ENCODE results near the gene BOLA2B. TPM values are rescaled to one million over a fixed set of nuclear protein-coding genes. Genes with fewer than 3 reads are reported as not detected.

The BOLA2B gene
- polyA plus RNA-seq, 3 donors from 2014 or later, result 141 to 239 (median 203) TPM

DNA sequence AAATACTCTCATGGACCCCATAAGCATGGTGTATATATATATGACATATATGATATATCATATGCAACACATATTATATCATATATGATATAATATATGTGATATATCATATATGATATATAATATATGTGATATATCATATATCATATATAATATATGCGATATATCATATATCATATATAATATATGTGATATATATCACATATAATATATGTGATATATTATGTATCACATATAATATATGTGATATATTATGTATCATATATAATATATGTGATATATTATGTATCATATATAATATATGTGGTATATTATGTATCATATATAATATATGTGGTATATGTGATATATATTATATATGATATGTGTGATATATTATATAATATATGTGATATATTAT, 48.5 kb downstream of the BOLA2B start:
- Mint-ChIP-seq H3K4me1 (peaks cover 8 to 11% of the 10 kb centered on the region in 2 donors), H3K27me3 (ENCODE audit: low read depth in 3 of 3) (peaks cover 0 to 4% (median 0%) of the 10 kb centered on the region in 3 donors), H3K27ac (no peak overlapping the region), H3K4me3 (no peak overlapping the region), H3K36me3 (peaks cover 4 to 7% (median 4%) of the 10 kb centered on the region in 3 donors), H3K9me3 (peaks cover 7 to 16% (median 10%) of the 10 kb centered on the region in 6 donors)
- no peak for DNase-seq

DNA sequence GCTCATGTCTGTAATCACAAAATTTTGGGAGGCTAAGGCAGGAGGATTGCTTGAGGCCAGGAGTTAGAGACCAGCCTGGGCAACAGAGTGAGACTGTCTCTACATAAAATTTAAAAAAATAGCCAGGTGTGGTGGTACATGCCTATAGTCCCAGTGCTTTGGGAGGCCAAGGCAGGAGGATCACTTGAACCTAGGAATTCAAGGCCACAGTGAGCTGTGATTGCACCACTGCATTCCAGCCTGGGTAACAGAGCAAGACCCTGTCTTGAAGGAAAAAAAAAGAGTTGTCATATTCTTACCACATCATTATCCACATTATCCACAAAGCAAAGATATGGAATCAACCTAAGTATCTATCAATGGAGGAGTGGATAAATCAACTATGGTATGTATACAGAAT, 49.4 kb downstream of the BOLA2B start:
- DNase-seq, result no peak
- H3K4me1 Mint-ChIP-seq, result peaks cover 11% of the 10 kb centered on the region in 2 donors
- peaks cover 0 to under 1% (median 0%) of the 10 kb centered on the region in 3 donors for H3K36me3 Mint-ChIP-seq
- no peak overlapping the region for H3K4me3 Mint-ChIP-seq
- peaks cover under 1 to 7% (median 5%) of the 10 kb centered on the region in 6 donors for H3K9me3 Mint-ChIP-seq
- peak overlapping the region in 1 of 6 donors; percentile 61 for H3K27ac Mint-ChIP-seq
- peaks cover 0 to 4% (median 2%) of the 10 kb centered on the region in 3 donors for H3K27me3 Mint-ChIP-seq (ENCODE audit: low read depth in 3 of 3)

DNA sequence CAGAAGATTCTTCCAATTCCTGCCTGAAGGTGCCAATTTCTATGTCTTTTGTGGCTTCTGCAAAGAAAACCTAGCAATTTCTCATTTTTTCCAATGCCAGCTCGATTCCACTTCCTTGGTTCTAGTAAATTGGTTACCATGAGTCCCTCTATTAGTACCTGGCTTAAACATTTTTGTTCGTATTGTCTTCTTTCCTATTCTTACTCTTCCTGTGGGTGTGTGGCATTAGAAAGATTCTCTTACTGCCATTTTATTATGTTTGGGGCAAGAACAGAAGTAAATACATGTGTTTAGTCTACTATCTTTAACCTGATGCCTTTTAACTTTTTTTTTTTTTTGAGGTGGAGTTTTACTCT, 50.1 kb downstream of the BOLA2B start:
- Mint-ChIP-seq H3K4me1 (peaks cover 11% of the 10 kb centered on the region in 2 donors), H3K9me3 (peaks cover 0 to under 1% (median 0%) of the 10 kb centered on the region in 6 donors), H3K36me3 (no peaks in the 10 kb centered on the region), H3K4me3 (no peak overlapping the region), H3K27me3 (ENCODE audit: low read depth in 3 of 3) (peaks cover 0 to 4% (median 2%) of the 10 kb centered on the region in 3 donors), H3K27ac (peak overlapping the region; percentile 31 to 85 (median 54))
- no peak for DNase-seq

Other genes starting within 250 kb of the BOLA2B start
- 100 to 1,000 TPM; 157 to 243 (median 216) TPM for gene TMEM219, start 231.6 kb downstream of the BOLA2B start, polyA plus RNA-seq
- 10 to 100 TPM in 1 of 3 donors, 1 to 10 TPM in 2; 2.1 to 10.7 (median 3.0) TPM for gene TAOK2, start 219.8 kb downstream of the BOLA2B start, polyA plus RNA-seq
- 10 to 100 TPM; 14.1 to 23.5 (median 18.9) TPM for gene HIRIP3, start 198.0 kb downstream of the BOLA2B start, polyA plus RNA-seq
- gene INO80E, start 197.4 kb downstream of the BOLA2B start, polyA plus RNA-seq, result 1 to 10 TPM; 7.4 to 7.9 (median 7.7) TPM
- gene DOC2A, start 182.6 kb downstream of the BOLA2B start, polyA plus RNA-seq, result not detected
- not detected for gene C16orf92, start 170.5 kb downstream of the BOLA2B start, polyA plus RNA-seq
- gene TLCD3B, start 162.4 kb downstream of the BOLA2B start, polyA plus RNA-seq, result not detected
- 1,000 to 10,000 TPM in 2 of 3 donors, 100 to 1,000 TPM in 1; 741 to 1,156 (median 1,018) TPM for gene ALDOA, start 127.9 kb downstream of the BOLA2B start, polyA plus RNA-seq
- 100 to 1,000 TPM; 244 to 365 (median 317) TPM for gene PPP4C, start 117.7 kb downstream of the BOLA2B start, polyA plus RNA-seq
- gene TBX6, start 101.7 kb downstream of the BOLA2B start, polyA plus RNA-seq, result not detected
- gene YPEL3, start 97.5 kb downstream of the BOLA2B start, polyA plus RNA-seq, result 100 to 1,000 TPM; 248 to 354 (median 284) TPM
- gene GDPD3, start 80.1 kb downstream of the BOLA2B start, polyA plus RNA-seq, result not detected
- gene MAPK3, start 70.4 kb downstream of the BOLA2B start, polyA plus RNA-seq, result 1 to 10 TPM; 4.3 to 6.4 (median 5.8) TPM
- 1,000 to 10,000 TPM; 1,282 to 1,713 (median 1,680) TPM for gene CORO1A, start 10.1 kb downstream of the BOLA2B start, polyA plus RNA-seq
- 100 to 1,000 TPM in 1 of 3 donors, 10 to 100 TPM in 2; 91.2 to 113 (median 99.6) TPM for gene SLX1A, start 209 bp upstream of the BOLA2B start, polyA plus RNA-seq
- 1 to 10 TPM; 1.4 to 3.1 (median 2.7) TPM for gene SULT1A3, start 5.6 kb upstream of the BOLA2B start, polyA plus RNA-seq
- under 1 TPM in 1 of 3 donors, not detected in 2; 0.43 TPM for gene NPIPB13, start 54.8 kb upstream of the BOLA2B start, polyA plus RNA-seq
- 10 to 100 TPM; 39.9 to 54.3 (median 42.9) TPM for gene CD2BP2, start 161.6 kb upstream of the BOLA2B start, polyA plus RNA-seq
- 10 to 100 TPM in 2 of 3 donors, 1 to 10 TPM in 1; 9.5 to 18.5 (median 10.1) TPM for gene TBC1D10B, start 176.8 kb upstream of the BOLA2B start, polyA plus RNA-seq
- 10 to 100 TPM; 10.9 to 22.2 (median 18.7) TPM for gene MYL11, start 181.1 kb upstream of the BOLA2B start, polyA plus RNA-seq
- 100 to 1,000 TPM; 155 to 213 (median 161) TPM for gene SEPTIN1, start 188.9 kb upstream of the BOLA2B start, polyA plus RNA-seq
- gene ZNF48, start 201.8 kb upstream of the BOLA2B start, polyA plus RNA-seq, result 1 to 10 TPM; 4.2 to 9.3 (median 5.7) TPM
- 1 to 10 TPM in 2 of 3 donors, not detected in 1; 2.8 to 3.2 TPM for gene ZNF771, start 213.9 kb upstream of the BOLA2B start, polyA plus RNA-seq
- gene DCTPP1, start 236.4 kb upstream of the BOLA2B start, polyA plus RNA-seq, result 100 to 1,000 TPM in 1 of 3 donors, 10 to 100 TPM in 2; 64.5 to 101 (median 73.3) TPM

Measured in immature natural killer cell (primary cell).